HG02623 (cell line): ENCODE measurements around the gene TECR.
"Not testable (repeated sequence)": the region's sequence is repeated elsewhere in the genome, so short reads cannot be mapped to it uniquely, and the experiment has no call there.

Experiments
- ATAC-seq: cut with Tn5 transposase; IDR thresholded peaks from one replicate; pipeline ENCODE4 v1.9.1; 2021; ENCODE audit warnings: moderate library complexity; ENCODE audit not compliant: unreplicated experiment

Gene TECR

GRCh38 chr19:14559916-14560775, 30.8 kb downstream of the TECR start:
- ATAC-seq: no peak

- no peak for ATAC-seq
These were observed 31.3 kb downstream of the TECR start for GRCh38 chr19:14560776-14561108.

GRCh38 chr19:14561249-14561648, 31.9 kb downstream of the TECR start:
- ATAC-seq: no peak

- no peak for ATAC-seq
These were observed 32.5 kb downstream of the TECR start for GRCh38 chr19:14561847-14562351.

- ATAC-seq: no peak
These were observed 33.5 kb downstream of the TECR start for GRCh38 chr19:14562660-14563589.

- ATAC-seq: no peak
These were observed 34.2 kb downstream of the TECR start for GRCh38 chr19:14563590-14563926.

- no peak for ATAC-seq
These were observed 34.7 kb downstream of the TECR start for GRCh38 chr19:14563989-14564651.

- not testable (repeated sequence) for ATAC-seq
These were observed 35.4 kb downstream of the TECR start for GRCh38 chr19:14564652-14565297.

GRCh38 chr19:14565298-14565679, 35.9 kb downstream of the TECR start:
- ATAC-seq: no peak

GRCh38 chr19:14565765-14566711, 36.6 kb downstream of the TECR start:
- ATAC-seq: no peak

- no peak for ATAC-seq
These were observed 37.3 kb downstream of the TECR start for GRCh38 chr19:14566712-14567077.

GRCh38 chr19:14567079-14567478, 37.7 kb downstream of the TECR start:
- no peak for ATAC-seq

- ATAC-seq: no peak
These were observed 41.6 kb downstream of the TECR start for GRCh38 chr19:14570864-14571527.

GRCh38 chr19:14571695-14572490, 42.5 kb downstream of the TECR start, which contains the start of gene NDUFB7:
Gene NDUFB7, minus strand, starts transcription at chr19:14572066. Its CDS starts 66 bp downstream, at chr19:14572000.
- ATAC-seq: peak; percentile 85

GRCh38 chr19:14575428-14575980, 46.1 kb downstream of the TECR start:
- ATAC-seq: no peak

- ATAC-seq: no peak
These were observed 47.0 kb downstream of the TECR start for GRCh38 chr19:14576363-14576762.

- ATAC-seq: no peak
These were observed 47.9 kb downstream of the TECR start for GRCh38 chr19:14577264-14577663.

GRCh38 chr19:14577885-14578427, 48.6 kb downstream of the TECR start:
- no peak for ATAC-seq
